ENCODE data around the gene STK17A. TPM values are rescaled to one million over a fixed set of nuclear protein-coding genes. Genes with fewer than 3 reads are reported as not detected.
"Not testable (repeated sequence)": the region's sequence is repeated elsewhere in the genome, so short reads cannot be mapped to it uniquely, and the experiment has no call there.

The STK17A gene
- total and polyA plus RNA-seq, 4 donors = 16.9 to 18.8 (median 18.0) TPM

- Histone ChIP-seq H3K9me3 (ENCODE audit: control insufficient read depth, insufficient read depth, low read length) (no peaks in the 10 kb centered on the region), H3K4me3 (ENCODE audit: low read depth, low read length) (peak overlapping the region; percentile 69), H3K27me3 (ENCODE audit: control insufficient read depth, insufficient read depth, low read length) (no peaks in the 10 kb centered on the region), H3K36me3 (ENCODE audit: control insufficient read depth, insufficient read depth, low read length) (no peaks in the 10 kb centered on the region), H3K4me1 (ENCODE audit: control insufficient read depth, insufficient read depth, low read length) (peaks cover 7% of the 10 kb centered on the region), H3K27ac (ENCODE audit: low read depth, low read length) (peak overlapping the region; percentile 85)
- DNase-seq (ENCODE audit: low read depth in 4 of 6, low spot score in 6 of 6) = peak; percentile 33 to 86 (median 44)
- under 1% methylated on average over 60 of the region's 66 CpGs for WGBS (ENCODE audit: insufficient coverage)
These were observed 701 bp downstream of the STK17A start for GRCh38 chr7:43583424-43584194.

GRCh38 chr7:43584195-43584586 is 1.3 kb downstream of the STK17A start:
- Histone ChIP-seq H3K9me3 (ENCODE audit: control insufficient read depth, insufficient read depth, low read length) (no peaks in the 10 kb centered on the region), H3K4me1 (ENCODE audit: control insufficient read depth, insufficient read depth, low read length) (peaks cover 7% of the 10 kb centered on the region), H3K27me3 (ENCODE audit: control insufficient read depth, insufficient read depth, low read length) (no peaks in the 10 kb centered on the region), H3K36me3 (ENCODE audit: control insufficient read depth, insufficient read depth, low read length) (no peaks in the 10 kb centered on the region), H3K27ac (ENCODE audit: low read depth, low read length) (peak overlapping the region; percentile 44), H3K4me3 (ENCODE audit: low read depth, low read length) (peak overlapping the region; percentile 69)
- DNase-seq (ENCODE audit: low read depth in 4 of 6, low spot score in 6 of 6) = peak in 2 of 6 donors; percentile 30 to 67
- WGBS (ENCODE audit: insufficient coverage) = 21% methylated on average over 7 of the region's 8 CpGs

- not testable (repeated sequence) for H3K9me3 ChIP-seq (ENCODE audit: control insufficient read depth, insufficient read depth, low read length); H3K27me3 ChIP-seq (ENCODE audit: control insufficient read depth, insufficient read depth, low read length); H3K4me3 ChIP-seq (ENCODE audit: low read depth, low read length); H3K4me1 ChIP-seq (ENCODE audit: control insufficient read depth, insufficient read depth, low read length); DNase-seq (ENCODE audit: low read depth in 4 of 6, low spot score in 6 of 6); H3K36me3 ChIP-seq (ENCODE audit: control insufficient read depth, insufficient read depth, low read length)
- H3K27ac ChIP-seq (ENCODE audit: low read depth, low read length) = peak overlapping the region; percentile 44
- 96% methylated on average over 4 of the region's 11 CpGs for WGBS (ENCODE audit: insufficient coverage)
These were observed 1.8 kb downstream of the STK17A start for GRCh38 chr7:43584733-43585132.

- H3K27ac ChIP-seq (ENCODE audit: low read depth, low read length) = no peak overlapping the region
- H3K4me3 ChIP-seq (ENCODE audit: low read depth, low read length) = no peak overlapping the region
These were observed 2.7 kb downstream of the STK17A start for GRCh38 chr7:43585562-43585961.

GRCh38 chr7:43586251-43586900 is 3.5 kb downstream of the STK17A start:
- WGBS (ENCODE audit: insufficient coverage) = 100% methylated on average over 1 of the region's 4 CpGs
- peaks cover 7% of the 10 kb centered on the region for H3K4me1 ChIP-seq (ENCODE audit: control insufficient read depth, insufficient read depth, low read length)
- H3K4me3 ChIP-seq (ENCODE audit: low read depth, low read length) = no peak overlapping the region
- no peak overlapping the region for H3K27ac ChIP-seq (ENCODE audit: low read depth, low read length)
- DNase-seq (ENCODE audit: low read depth in 4 of 6, low spot score in 6 of 6) = no peak
- no peaks in the 10 kb centered on the region for H3K36me3 ChIP-seq (ENCODE audit: control insufficient read depth, insufficient read depth, low read length)
- no peaks in the 10 kb centered on the region for H3K9me3 ChIP-seq (ENCODE audit: control insufficient read depth, insufficient read depth, low read length)
- H3K27me3 ChIP-seq (ENCODE audit: control insufficient read depth, insufficient read depth, low read length) = no peaks in the 10 kb centered on the region

More at GRCh38 chr7:43585562-43585961, 2.7 kb downstream of the STK17A start:
- peaks cover 7% of the 10 kb centered on the region for H3K4me1 ChIP-seq (ENCODE audit: control insufficient read depth, insufficient read depth, low read length)
- WGBS (ENCODE audit: insufficient coverage) = no CpG with 5 or more reads among the region's 2 CpGs
- H3K27me3 ChIP-seq (ENCODE audit: control insufficient read depth, insufficient read depth, low read length) = no peaks in the 10 kb centered on the region
- H3K9me3 ChIP-seq (ENCODE audit: control insufficient read depth, insufficient read depth, low read length) = no peaks in the 10 kb centered on the region
- DNase-seq (ENCODE audit: low read depth in 4 of 6, low spot score in 6 of 6) = no peak
- H3K36me3 ChIP-seq (ENCODE audit: control insufficient read depth, insufficient read depth, low read length) = no peaks in the 10 kb centered on the region

DNA sequence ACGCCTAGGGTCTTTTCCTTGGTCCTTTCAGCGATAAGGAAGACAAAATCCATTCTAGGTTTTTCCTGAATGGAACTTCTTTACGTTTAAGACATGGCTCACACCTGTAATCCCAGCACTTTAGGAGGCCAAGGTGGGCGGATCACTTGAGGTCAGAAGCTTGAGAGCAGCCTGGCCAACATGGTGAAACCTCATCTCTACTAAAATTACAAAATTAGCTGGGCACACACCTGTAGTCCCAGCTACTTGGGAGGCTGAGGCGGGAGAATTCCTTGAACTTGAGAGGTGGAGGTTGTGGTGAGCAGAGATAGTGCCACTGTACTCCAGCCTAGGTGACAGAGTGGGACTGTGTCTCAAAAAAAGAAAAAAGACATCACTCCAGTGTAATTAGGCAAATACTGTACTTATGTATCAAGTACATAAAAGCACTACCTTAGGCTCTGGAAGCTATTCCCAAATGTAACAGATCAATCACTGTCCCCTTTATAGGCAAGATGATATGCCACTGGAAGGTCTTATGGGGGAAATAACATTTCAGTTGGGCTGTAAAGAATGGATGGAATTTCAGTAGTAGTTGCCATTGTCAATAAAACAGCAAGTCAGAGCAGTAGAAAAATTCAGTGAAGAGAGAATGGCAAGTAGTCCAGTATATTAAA is 5.7 kb downstream of the STK17A start:
- 85% methylated on average over 4 of the region's 5 CpGs for WGBS (ENCODE audit: insufficient coverage)
- Histone ChIP-seq H3K27ac (ENCODE audit: low read depth, low read length) (no peak overlapping the region), H3K9me3 (ENCODE audit: control insufficient read depth, insufficient read depth, low read length) (no peaks in the 10 kb centered on the region), H3K4me1 (ENCODE audit: control insufficient read depth, insufficient read depth, low read length) (peaks cover 3% of the 10 kb centered on the region), H3K27me3 (ENCODE audit: control insufficient read depth, insufficient read depth, low read length) (no peaks in the 10 kb centered on the region), H3K36me3 (ENCODE audit: control insufficient read depth, insufficient read depth, low read length) (no peaks in the 10 kb centered on the region), H3K4me3 (ENCODE audit: low read depth, low read length) (no peak overlapping the region)
- no peak for DNase-seq (ENCODE audit: low read depth in 4 of 6, low spot score in 6 of 6)

GRCh38 chr7:43589133-43589478 is 6.2 kb downstream of the STK17A start:
- peaks cover 3% of the 10 kb centered on the region for H3K4me1 ChIP-seq (ENCODE audit: control insufficient read depth, insufficient read depth, low read length)
- no peaks in the 10 kb centered on the region for H3K27me3 ChIP-seq (ENCODE audit: control insufficient read depth, insufficient read depth, low read length)
- DNase-seq (ENCODE audit: low read depth in 4 of 6, low spot score in 6 of 6) = no peak
- H3K27ac ChIP-seq (ENCODE audit: low read depth, low read length) = no peak overlapping the region
- no peaks in the 10 kb centered on the region for H3K9me3 ChIP-seq (ENCODE audit: control insufficient read depth, insufficient read depth, low read length)
- no peak overlapping the region for H3K4me3 ChIP-seq (ENCODE audit: low read depth, low read length)
- H3K36me3 ChIP-seq (ENCODE audit: control insufficient read depth, insufficient read depth, low read length) = no peaks in the 10 kb centered on the region

- H3K27me3 ChIP-seq (ENCODE audit: control insufficient read depth, insufficient read depth, low read length) = no peaks in the 10 kb centered on the region
- H3K27ac ChIP-seq (ENCODE audit: low read depth, low read length) = no peak overlapping the region
- WGBS (ENCODE audit: insufficient coverage) = 80% methylated on average over 1 of the region's 3 CpGs
- H3K9me3 ChIP-seq (ENCODE audit: control insufficient read depth, insufficient read depth, low read length) = no peaks in the 10 kb centered on the region
- no peak overlapping the region for H3K4me3 ChIP-seq (ENCODE audit: low read depth, low read length)
- DNase-seq (ENCODE audit: low read depth in 4 of 6, low spot score in 6 of 6) = no peak
- H3K36me3 ChIP-seq (ENCODE audit: control insufficient read depth, insufficient read depth, low read length) = no peaks in the 10 kb centered on the region
- H3K4me1 ChIP-seq (ENCODE audit: control insufficient read depth, insufficient read depth, low read length) = no peaks in the 10 kb centered on the region
These were observed 6.8 kb downstream of the STK17A start for GRCh38 chr7:43589728-43590127.

- Histone ChIP-seq H3K36me3 (ENCODE audit: control insufficient read depth, insufficient read depth, low read length) (no peaks in the 10 kb centered on the region), H3K4me1 (ENCODE audit: control insufficient read depth, insufficient read depth, low read length) (no peaks in the 10 kb centered on the region), H3K9me3 (ENCODE audit: control insufficient read depth, insufficient read depth, low read length) (no peaks in the 10 kb centered on the region), H3K27ac (ENCODE audit: low read depth, low read length) (no peak overlapping the region), H3K27me3 (ENCODE audit: control insufficient read depth, insufficient read depth, low read length) (no peaks in the 10 kb centered on the region), H3K4me3 (ENCODE audit: low read depth, low read length) (no peak overlapping the region)
- no peak for DNase-seq (ENCODE audit: low read depth in 4 of 6, low spot score in 6 of 6)
- no CpG with 5 or more reads among the region's 2 CpGs for WGBS (ENCODE audit: insufficient coverage)
These were observed 8.1 kb downstream of the STK17A start for GRCh38 chr7:43590862-43591557.
